ENCODE results near the gene RAMP3.

DNA sequence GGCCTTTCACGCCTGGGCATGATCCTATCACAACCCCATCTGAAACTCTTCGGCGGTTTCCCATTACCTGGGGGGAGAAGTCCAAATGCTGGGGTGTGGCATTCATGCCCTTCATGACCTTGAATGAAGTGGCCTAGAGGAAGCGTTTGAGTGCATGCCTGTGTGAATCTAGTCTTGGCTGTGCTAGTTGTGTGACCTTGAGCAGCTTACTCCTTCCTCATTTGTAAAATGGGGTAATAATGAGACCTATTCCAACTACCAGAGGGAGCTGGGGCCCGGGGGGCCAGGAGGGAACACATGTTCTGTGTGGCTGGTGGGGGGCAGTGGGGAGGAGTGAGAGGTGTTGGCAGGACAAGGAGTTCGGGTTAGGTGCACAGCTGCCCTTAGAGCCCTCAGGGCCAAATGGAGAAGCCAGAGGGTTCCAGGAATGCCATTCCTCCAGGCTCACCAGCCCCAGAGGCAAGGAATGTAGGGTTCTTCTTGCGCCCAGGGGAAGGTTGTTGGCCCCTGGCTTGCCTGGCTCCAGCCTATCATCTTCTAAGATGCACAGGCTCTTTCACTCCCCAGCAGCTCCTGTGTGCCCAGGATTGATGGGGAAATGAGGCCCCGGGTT is 24.8 kb upstream of the RAMP3 start:
- TF ChIP-seq, protein P1, sequence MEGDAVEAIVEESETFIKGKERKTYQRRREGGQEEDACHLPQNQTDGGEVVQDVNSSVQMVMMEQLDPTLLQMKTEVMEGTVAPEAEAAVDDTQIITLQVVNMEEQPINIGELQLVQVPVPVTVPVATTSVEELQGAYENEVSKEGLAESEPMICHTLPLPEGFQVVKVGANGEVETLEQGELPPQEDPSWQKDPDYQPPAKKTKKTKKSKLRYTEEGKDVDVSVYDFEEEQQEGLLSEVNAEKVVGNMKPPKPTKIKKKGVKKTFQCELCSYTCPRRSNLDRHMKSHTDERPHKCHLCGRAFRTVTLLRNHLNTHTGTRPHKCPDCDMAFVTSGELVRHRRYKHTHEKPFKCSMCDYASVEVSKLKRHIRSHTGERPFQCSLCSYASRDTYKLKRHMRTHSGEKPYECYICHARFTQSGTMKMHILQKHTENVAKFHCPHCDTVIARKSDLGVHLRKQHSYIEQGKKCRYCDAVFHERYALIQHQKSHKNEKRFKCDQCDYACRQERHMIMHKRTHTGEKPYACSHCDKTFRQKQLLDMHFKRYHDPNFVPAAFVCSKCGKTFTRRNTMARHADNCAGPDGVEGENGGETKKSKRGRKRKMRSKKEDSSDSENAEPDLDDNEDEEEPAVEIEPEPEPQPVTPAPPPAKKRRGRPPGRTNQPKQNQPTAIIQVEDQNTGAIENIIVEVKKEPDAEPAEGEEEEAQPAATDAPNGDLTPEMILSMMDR (IDR thresholded peaks at IDR 0.05; ENCODE audit: insufficient read depth, low read depth, low read length): no peak
- TF ChIP-seq EZH2 (IDR thresholded peaks at IDR 0.05; ENCODE audit: insufficient read depth, low read length): no peak

All from astrocyte (in vitro differentiated cells and primary cell).